Cardiac muscle cell (in vitro differentiated cells and primary cell): ENCODE data around the gene PGM1. TPM values are rescaled to one million over a fixed set of nuclear protein-coding genes. Genes with fewer than 3 reads are reported as not detected.

Experiments used
- DNase-seq, 2 donors: peaks; one replicate each; pipeline versions ENCODE4 v3.0.0 to v3.0.0-alpha.2; 2010 to 2017; ENCODE audit warnings: low read depth in 1 of 2, low spot score in 1 of 2
- H3K27ac ChIP-seq: fragments of 200-600 bp; sonication (generic); 2 replicates; pipeline ENCODE4 v1.5.1; 2016
- H3K27me3 ChIP-seq: fragments of 200-600 bp; sonication (generic); 2 replicates; pipeline ENCODE4 v1.6.0; 2016; ENCODE audit warnings: control low read depth
- H3K36me3 ChIP-seq: fragments of 200-600 bp; sonication (generic); 2 replicates; pipeline ENCODE4 v1.5.1; 2016; ENCODE audit warnings: control low read depth
- H3K4me1 ChIP-seq: fragments of 200-600 bp; sonication (generic); 2 replicates; pipeline ENCODE4 v1.8.1; 2017; ENCODE audit warnings: low read depth, mild to moderate bottlenecking, mixed run types
- H3K4me3 ChIP-seq: fragments of 200-600 bp; sonication (generic); 2 replicates; pipeline ENCODE4 v1.5.1; 2016; ENCODE audit warnings: mild to moderate bottlenecking
- H3K9me3 ChIP-seq: fragments of 200-600 bp; sonication (generic); 2 replicates; pipeline ENCODE4 v1.5.1; 2017; ENCODE audit warnings: low read depth, mild to moderate bottlenecking, control low read depth
- polyA plus RNA-seq: library from polyadenylated mRNA; unstranded; fragments of >200 nt; fragmentation: Nextera tagmentation; extraction: Ambion mirVana; gene quantifications from 2 replicates; pipeline ENCODE4 v1.2.1, GENCODE V29; 2016
- total RNA-seq: library from RNA; depleted of rRNA; stranded (reverse); fragments of >200 nt; gene quantifications from 2 replicates; pipeline ENCODE4 v1.2.3, GENCODE V29; 2016
- TF ChIP-seq, protein P1 (sequence below): IDR thresholded peaks from 2 replicates; pipeline ENCODE4 v1.5.1; 2012; ENCODE audit warnings: low read depth, mild to moderate bottlenecking, low read length

The PGM1 gene
- total and polyA plus RNA-seq, 2 experiments from 2014 or later = 277 to 344 TPM

DNA sequence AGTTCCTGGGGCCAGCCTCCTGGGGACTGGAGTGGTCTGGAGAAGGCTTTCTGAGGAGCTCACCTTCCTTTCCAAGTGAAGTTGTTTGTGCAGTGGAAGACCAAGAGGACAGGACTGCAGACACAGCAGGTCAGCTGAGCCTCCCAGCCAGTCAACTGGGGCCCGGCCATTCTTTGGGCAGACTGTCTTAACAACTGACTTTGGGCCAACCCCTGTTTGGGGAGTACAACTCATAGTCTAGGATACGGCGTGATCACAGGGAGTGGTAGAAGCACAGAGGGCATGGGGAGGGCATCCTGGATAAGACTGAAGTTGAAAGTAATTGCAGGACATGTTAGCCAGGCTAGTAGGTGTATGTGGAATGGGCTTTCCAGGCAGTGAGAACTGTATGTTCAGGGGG, 50.3 kb downstream of the PGM1 start:
- no peaks in the 10 kb centered on the region for H3K27me3 ChIP-seq
- H3K36me3 ChIP-seq = peaks cover 28% of the 10 kb centered on the region
- H3K27ac ChIP-seq = peak overlapping the region; percentile 88
- no peak overlapping the region for H3K4me3 ChIP-seq
- no peaks in the 10 kb centered on the region for H3K9me3 ChIP-seq
- TF ChIP-seq, protein P1, sequence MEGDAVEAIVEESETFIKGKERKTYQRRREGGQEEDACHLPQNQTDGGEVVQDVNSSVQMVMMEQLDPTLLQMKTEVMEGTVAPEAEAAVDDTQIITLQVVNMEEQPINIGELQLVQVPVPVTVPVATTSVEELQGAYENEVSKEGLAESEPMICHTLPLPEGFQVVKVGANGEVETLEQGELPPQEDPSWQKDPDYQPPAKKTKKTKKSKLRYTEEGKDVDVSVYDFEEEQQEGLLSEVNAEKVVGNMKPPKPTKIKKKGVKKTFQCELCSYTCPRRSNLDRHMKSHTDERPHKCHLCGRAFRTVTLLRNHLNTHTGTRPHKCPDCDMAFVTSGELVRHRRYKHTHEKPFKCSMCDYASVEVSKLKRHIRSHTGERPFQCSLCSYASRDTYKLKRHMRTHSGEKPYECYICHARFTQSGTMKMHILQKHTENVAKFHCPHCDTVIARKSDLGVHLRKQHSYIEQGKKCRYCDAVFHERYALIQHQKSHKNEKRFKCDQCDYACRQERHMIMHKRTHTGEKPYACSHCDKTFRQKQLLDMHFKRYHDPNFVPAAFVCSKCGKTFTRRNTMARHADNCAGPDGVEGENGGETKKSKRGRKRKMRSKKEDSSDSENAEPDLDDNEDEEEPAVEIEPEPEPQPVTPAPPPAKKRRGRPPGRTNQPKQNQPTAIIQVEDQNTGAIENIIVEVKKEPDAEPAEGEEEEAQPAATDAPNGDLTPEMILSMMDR = no peak
- peaks cover 31% of the 10 kb centered on the region for H3K4me1 ChIP-seq
- DNase-seq = no peak

DNA sequence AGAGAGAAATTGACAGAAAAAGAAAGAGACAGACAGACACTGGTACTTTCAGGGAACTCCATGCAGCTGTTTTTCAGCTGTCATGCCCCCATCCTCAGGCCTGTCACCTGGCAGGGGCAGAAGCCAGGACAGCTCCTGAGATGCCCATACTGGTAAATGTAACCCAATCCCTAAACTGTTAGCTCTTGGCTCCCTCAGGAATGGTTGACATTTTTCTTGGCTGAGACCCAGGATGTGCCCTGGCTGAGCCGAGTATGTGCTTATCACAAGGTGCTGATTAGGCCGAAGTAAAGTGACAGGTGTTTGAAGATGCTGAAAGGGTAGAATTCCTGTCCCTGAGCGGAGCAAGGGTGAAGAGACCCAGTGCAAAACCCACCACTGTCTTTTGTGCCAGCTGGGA, 50.7 kb downstream of the PGM1 start:
- peak overlapping the region; percentile 88 for H3K27ac ChIP-seq
- no peak overlapping the region for H3K4me3 ChIP-seq
- peak in 1 of 2 donors; percentile 87 for DNase-seq
- H3K9me3 ChIP-seq = no peaks in the 10 kb centered on the region
- H3K36me3 ChIP-seq = peaks cover 28% of the 10 kb centered on the region
- TF ChIP-seq, protein P1 = no peak
- H3K4me1 ChIP-seq = peaks cover 31% of the 10 kb centered on the region
- no peaks in the 10 kb centered on the region for H3K27me3 ChIP-seq

DNA sequence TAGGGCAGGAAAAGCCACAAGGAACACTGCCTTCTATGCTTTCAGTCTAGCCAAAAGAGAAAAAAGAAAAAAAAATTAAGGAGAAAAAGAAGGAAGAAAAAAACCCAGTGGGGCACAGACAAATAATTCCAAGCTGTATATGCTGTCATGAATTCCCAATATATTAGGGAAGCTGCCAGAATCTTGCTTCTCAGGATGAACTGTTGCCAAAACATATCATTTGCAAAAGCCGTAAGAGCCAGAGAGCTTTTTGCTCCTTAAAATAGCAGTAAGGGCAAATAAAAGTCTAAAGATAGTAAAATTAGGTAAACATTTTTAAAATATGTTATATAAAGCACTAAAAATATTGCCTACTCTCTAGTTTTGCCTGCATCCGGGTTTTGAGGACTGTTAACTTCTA, 52.1 kb downstream of the PGM1 start:
- Histone ChIP-seq H3K9me3 (no peaks in the 10 kb centered on the region), H3K4me3 (no peak overlapping the region), H3K4me1 (peaks cover 34% of the 10 kb centered on the region), H3K27me3 (no peaks in the 10 kb centered on the region), H3K36me3 (peaks cover 29% of the 10 kb centered on the region), H3K27ac (no peak overlapping the region)
- DNase-seq = peak in 1 of 2 donors; percentile 40
- TF ChIP-seq, protein P1 = no peak

DNA sequence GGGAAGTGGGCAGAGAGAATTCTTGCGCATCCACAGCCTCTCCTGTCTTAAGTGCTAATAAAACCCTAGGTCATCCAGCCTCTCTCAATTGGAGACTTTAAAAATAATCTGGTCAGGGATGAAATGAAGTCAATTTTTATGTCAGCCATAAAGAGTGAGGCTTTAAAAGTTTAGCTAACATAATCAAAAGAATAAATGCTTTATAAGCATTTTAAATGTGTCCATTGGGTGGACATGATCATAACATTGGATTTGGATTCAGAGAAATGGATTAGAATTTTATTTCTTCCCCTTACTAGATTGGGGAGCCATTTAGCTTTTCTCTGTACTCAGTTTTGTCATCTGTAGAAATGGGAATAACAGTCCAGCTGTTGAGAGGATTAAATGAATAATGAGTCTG, 55.5 kb downstream of the PGM1 start:
- Histone ChIP-seq H3K36me3 (peaks cover 22% of the 10 kb centered on the region), H3K27me3 (no peaks in the 10 kb centered on the region), H3K9me3 (no peaks in the 10 kb centered on the region), H3K4me3 (no peak overlapping the region), H3K27ac (no peak overlapping the region), H3K4me1 (peaks cover 37% of the 10 kb centered on the region)
- no peak for DNase-seq
- TF ChIP-seq, protein P1 = no peak

DNA sequence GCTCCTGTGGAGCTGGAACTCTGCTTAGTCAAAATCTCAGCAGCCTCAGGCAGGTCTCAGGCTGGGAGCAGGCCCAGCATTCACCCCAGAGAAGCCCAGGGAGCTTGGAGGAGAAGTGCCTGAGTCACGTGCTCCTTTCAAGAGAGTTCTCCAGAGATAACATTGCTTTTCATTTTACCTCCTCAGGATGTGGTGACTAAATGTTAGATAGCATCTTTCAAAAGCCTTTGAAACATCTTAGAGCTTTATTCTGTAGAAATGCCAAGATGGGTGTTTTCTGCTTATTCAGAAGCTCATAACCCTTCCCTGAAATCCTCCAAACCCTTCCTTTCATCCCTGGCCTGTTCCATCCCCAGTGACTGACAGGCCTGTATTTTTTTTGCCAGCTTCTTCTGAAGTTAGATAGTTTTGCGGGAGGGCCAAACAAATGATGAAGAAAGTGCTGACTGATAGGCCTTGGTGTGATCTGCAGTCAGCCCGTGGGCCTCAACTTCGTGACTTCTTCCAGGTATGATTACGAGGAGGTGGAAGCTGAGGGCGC, 58.0 kb downstream of the PGM1 start:
- Histone ChIP-seq H3K9me3 (no peaks in the 10 kb centered on the region), H3K4me3 (no peak overlapping the region), H3K36me3 (peaks cover 36% of the 10 kb centered on the region), H3K27me3 (no peaks in the 10 kb centered on the region), H3K4me1 (peaks cover 19% of the 10 kb centered on the region), H3K27ac (peak overlapping the region; percentile 67)
- peak; percentile 54 to 70 for DNase-seq
- TF ChIP-seq, protein P1 = no peak

DNA sequence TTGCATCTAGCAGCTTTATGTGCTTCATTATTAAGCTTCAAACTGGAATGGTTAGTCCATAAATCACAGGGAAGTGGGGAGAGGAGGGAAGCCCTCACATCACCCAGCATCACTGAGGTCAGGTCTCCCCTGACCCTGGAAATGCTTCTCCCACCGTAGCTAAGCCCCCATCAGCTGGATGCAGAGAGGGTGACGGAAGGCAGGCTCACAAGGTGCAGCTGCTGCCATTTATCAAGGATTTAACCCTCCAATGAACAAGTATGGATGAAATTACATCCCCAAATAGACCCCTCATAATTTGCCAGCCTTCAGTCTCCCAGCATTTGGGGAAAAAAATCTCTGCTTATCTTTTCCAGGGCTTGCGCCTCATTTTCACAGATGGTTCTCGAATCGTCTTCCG, 60.8 kb downstream of the PGM1 start:
- H3K4me1 ChIP-seq = peaks cover 19% of the 10 kb centered on the region
- H3K27me3 ChIP-seq = no peaks in the 10 kb centered on the region
- H3K36me3 ChIP-seq = peaks cover 40% of the 10 kb centered on the region
- DNase-seq = no peak
- no peaks in the 10 kb centered on the region for H3K9me3 ChIP-seq
- TF ChIP-seq, protein P1 = no peak
- H3K4me3 ChIP-seq = no peak overlapping the region
- H3K27ac ChIP-seq = no peak overlapping the region
